ENCODE results near the gene PPP3CB. TPM values are rescaled to one million over a fixed set of nuclear protein-coding genes. Genes with fewer than 3 reads are reported as not detected.

The PPP3CB gene
- total RNA-seq (2022) = 26.4 and 27.5 TPM in 2 replicates
- Bru-seq, nascent RNA = percentile 84 among the genes with signal in this experiment
- BruChase-seq, experiment 1, labeled RNA remaining after a 6-hour chase = percentile 82 among the genes with signal in this experiment
- percentile 84 among the genes with signal in this experiment for BruChase-seq, experiment 2, labeled RNA remaining after a 2-hour chase
- long read RNA-seq, partial matches to known transcripts = 10 of 21 reads
- long read RNA-seq, other reads (novel, unspliced or antisense) = 5 of 21 reads

DNA sequence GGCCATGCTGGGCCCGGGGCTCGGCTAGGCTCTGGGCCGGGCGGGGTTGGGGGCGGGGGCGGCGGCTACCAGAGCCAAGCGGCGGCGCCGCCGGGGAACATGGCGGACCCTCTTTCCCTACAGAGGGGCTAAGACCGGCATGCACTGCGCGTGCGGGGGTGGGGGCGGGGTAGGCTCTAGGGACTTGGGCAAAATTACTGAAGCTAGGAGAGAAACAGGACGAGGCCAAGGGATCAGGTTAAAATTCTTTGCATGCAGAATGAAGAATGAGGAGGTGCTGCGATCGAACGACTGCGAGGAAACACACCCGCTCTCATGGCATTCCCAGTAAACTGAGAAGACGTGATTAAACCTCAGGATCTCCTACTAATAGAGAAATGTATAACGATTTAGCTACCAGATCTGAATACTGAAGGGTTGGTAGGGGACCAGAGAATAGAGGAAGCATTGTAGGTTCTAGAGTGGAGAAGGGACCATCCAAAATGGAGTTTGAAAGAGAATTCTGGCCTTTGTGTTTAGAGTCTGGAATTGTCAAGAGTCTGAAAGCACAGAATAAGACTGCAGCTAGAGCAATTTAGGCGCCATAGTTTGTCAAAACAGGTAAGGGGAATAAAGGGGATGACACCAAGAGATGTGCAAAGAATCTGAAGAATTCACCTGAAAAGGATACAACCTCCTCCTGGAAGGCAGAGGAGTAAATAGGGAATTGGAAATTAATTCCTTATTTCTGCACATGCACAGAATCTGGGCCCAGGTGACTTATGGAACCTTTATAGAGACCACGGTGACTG, at the start of gene PPP3CB:
Gene PPP3CB, minus strand, starts transcription at position 141 of the 791 bp plus-strand sequence. Its CDS starts 135 bp downstream, at position 6.
- Mint-ChIP-seq H3K27ac (ENCODE audit: unreplicated experiment) (peak within 1 kb of the TSS; percentile 78), H3K4me1 (ENCODE audit: low read depth, unreplicated experiment) (peaks cover 29% of the 10 kb centered on the region), H3K9me3 (ENCODE audit: low read depth, unreplicated experiment) (no peaks in the 10 kb centered on the region), H3K27me3 (ENCODE audit: unreplicated experiment) (no peaks in the 10 kb centered on the region), H3K36me3 (ENCODE audit: insufficient read depth, unreplicated experiment) (peaks cover 23% of the 10 kb centered on the region), H3K4me3 (ENCODE audit: low read depth, unreplicated experiment) (peak within 1 kb of the TSS; percentile 86)
- DNase-seq = peak; percentile 87
- BruUV-seq (replicated peaks) = TSS peak; percentile 89
- TF ChIP-seq, protein P1, sequence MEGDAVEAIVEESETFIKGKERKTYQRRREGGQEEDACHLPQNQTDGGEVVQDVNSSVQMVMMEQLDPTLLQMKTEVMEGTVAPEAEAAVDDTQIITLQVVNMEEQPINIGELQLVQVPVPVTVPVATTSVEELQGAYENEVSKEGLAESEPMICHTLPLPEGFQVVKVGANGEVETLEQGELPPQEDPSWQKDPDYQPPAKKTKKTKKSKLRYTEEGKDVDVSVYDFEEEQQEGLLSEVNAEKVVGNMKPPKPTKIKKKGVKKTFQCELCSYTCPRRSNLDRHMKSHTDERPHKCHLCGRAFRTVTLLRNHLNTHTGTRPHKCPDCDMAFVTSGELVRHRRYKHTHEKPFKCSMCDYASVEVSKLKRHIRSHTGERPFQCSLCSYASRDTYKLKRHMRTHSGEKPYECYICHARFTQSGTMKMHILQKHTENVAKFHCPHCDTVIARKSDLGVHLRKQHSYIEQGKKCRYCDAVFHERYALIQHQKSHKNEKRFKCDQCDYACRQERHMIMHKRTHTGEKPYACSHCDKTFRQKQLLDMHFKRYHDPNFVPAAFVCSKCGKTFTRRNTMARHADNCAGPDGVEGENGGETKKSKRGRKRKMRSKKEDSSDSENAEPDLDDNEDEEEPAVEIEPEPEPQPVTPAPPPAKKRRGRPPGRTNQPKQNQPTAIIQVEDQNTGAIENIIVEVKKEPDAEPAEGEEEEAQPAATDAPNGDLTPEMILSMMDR (IDR thresholded peaks at IDR 0.05; ENCODE audit: unreplicated experiment) = no peak
- CTCF ChIA-PET = interaction anchor here (0.6 to 0.7 kb wide), 2 partner anchors 19 to 239 kb away, joined by 4 read pairs; no protein-coding TSS in a partner anchor
- intact Hi-C loops (cut with micrococcal nuclease; ENCODE audit: unreplicated experiment) = loop anchor here (5.0 kb wide), 1 partner anchor 84 kb away; the partner anchor contains the start of gene ANXA7

- H3K27me3 Mint-ChIP-seq (ENCODE audit: unreplicated experiment) = no peaks in the 10 kb centered on the region
- CTCF ChIA-PET = interaction anchor here (0.6 kb wide), 1 partner anchor 15 kb away, joined by 7 read pairs; no protein-coding TSS in a partner anchor
- H3K9me3 Mint-ChIP-seq (ENCODE audit: low read depth, unreplicated experiment) = no peaks in the 10 kb centered on the region
- no TSS peak for BruUV-seq (replicated peaks)
- no peak overlapping the region for H3K27ac Mint-ChIP-seq (ENCODE audit: unreplicated experiment)
- TF ChIP-seq, protein P1 (IDR thresholded peaks at IDR 0.05; ENCODE audit: unreplicated experiment) = no peak
- H3K4me1 Mint-ChIP-seq (ENCODE audit: low read depth, unreplicated experiment) = no peaks in the 10 kb centered on the region
- no peak overlapping the region for H3K4me3 Mint-ChIP-seq (ENCODE audit: low read depth, unreplicated experiment)
- H3K36me3 Mint-ChIP-seq (ENCODE audit: insufficient read depth, unreplicated experiment) = peaks cover 8% of the 10 kb centered on the region
- DNase-seq = no peak
- intact Hi-C loops (cut with micrococcal nuclease; ENCODE audit: unreplicated experiment) = no loop called here
Observed at GRCh38 chr10:73545357-73545756, 49.5 kb upstream of the PPP3CB start.

- Mint-ChIP-seq H3K36me3 (ENCODE audit: insufficient read depth, unreplicated experiment) (peaks cover 13% of the 10 kb centered on the region), H3K4me3 (ENCODE audit: low read depth, unreplicated experiment) (no peak overlapping the region), H3K27me3 (ENCODE audit: unreplicated experiment) (no peaks in the 10 kb centered on the region), H3K9me3 (ENCODE audit: low read depth, unreplicated experiment) (no peaks in the 10 kb centered on the region), H3K4me1 (ENCODE audit: low read depth, unreplicated experiment) (no peaks in the 10 kb centered on the region), H3K27ac (ENCODE audit: unreplicated experiment) (no peak overlapping the region)
- no peak for DNase-seq
- TF ChIP-seq, protein P1 (IDR thresholded peaks at IDR 0.05; ENCODE audit: unreplicated experiment) = no peak
- BruUV-seq (replicated peaks) = no TSS peak
- intact Hi-C loops (cut with micrococcal nuclease; ENCODE audit: unreplicated experiment) = no loop called here
- CTCF ChIA-PET = interaction anchor here (0.6 kb wide), 1 partner anchor 54 kb away, joined by 3 read pairs; no protein-coding TSS in a partner anchor
Observed at GRCh38 chr10:73537709-73538108, 41.9 kb upstream of the PPP3CB start.

DNA sequence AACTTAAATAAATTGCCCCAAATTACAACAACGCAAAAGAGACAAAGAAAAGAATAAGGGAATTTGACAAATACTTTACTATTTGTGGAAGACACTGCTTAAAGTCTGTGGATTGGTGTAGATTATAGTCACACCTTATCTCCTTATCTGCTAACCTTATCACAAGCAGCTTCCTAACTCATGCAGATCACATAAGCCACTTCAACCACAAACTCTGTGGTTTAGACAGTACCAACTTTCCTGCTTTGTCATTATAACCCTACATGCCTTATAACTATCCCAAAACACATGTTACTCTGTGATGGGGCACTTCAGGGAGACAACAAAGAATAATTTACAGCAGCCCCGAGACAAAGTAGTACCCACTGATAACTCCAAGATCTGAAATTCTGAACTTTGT, 41.5 kb upstream of the PPP3CB start:
- intact Hi-C loops (cut with micrococcal nuclease; ENCODE audit: unreplicated experiment) = no loop called here
- Mint-ChIP-seq H3K9me3 (ENCODE audit: low read depth, unreplicated experiment) (no peaks in the 10 kb centered on the region), H3K4me1 (ENCODE audit: low read depth, unreplicated experiment) (no peaks in the 10 kb centered on the region), H3K4me3 (ENCODE audit: low read depth, unreplicated experiment) (no peak overlapping the region), H3K36me3 (ENCODE audit: insufficient read depth, unreplicated experiment) (peaks cover 16% of the 10 kb centered on the region), H3K27me3 (ENCODE audit: unreplicated experiment) (no peaks in the 10 kb centered on the region), H3K27ac (ENCODE audit: unreplicated experiment) (no peak overlapping the region)
- BruUV-seq (replicated peaks) = no TSS peak
- CTCF ChIA-PET = no interaction called here
- no peak for DNase-seq
- TF ChIP-seq, protein P1 (IDR thresholded peaks at IDR 0.05; ENCODE audit: unreplicated experiment) = no peak

Data from Calu3 (cell line).